ENCODE data around the gene MAPK6. TPM values are rescaled to one million over a fixed set of nuclear protein-coding genes. Genes with fewer than 3 reads are reported as not detected.
"Not testable (repeated sequence)": the region's sequence is repeated elsewhere in the genome, so short reads cannot be mapped to it uniquely, and the experiment has no call there.

Gene MAPK6
- total RNA-seq, 2 donors from 2014 or later: 80.2 to 81.6 TPM

GRCh38 chr15:52052066-52052935, 33.3 kb downstream of the MAPK6 start:
- no peak overlapping the region for H3K27ac Mint-ChIP-seq
- TF ChIP-seq, protein P1, sequence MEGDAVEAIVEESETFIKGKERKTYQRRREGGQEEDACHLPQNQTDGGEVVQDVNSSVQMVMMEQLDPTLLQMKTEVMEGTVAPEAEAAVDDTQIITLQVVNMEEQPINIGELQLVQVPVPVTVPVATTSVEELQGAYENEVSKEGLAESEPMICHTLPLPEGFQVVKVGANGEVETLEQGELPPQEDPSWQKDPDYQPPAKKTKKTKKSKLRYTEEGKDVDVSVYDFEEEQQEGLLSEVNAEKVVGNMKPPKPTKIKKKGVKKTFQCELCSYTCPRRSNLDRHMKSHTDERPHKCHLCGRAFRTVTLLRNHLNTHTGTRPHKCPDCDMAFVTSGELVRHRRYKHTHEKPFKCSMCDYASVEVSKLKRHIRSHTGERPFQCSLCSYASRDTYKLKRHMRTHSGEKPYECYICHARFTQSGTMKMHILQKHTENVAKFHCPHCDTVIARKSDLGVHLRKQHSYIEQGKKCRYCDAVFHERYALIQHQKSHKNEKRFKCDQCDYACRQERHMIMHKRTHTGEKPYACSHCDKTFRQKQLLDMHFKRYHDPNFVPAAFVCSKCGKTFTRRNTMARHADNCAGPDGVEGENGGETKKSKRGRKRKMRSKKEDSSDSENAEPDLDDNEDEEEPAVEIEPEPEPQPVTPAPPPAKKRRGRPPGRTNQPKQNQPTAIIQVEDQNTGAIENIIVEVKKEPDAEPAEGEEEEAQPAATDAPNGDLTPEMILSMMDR (conservative IDR thresholded peaks at IDR 0.05): no peak
- peaks cover 7% of the 10 kb centered on the region for H3K9me3 Mint-ChIP-seq
- DNase-seq: no peak
- H3K4me1 ChIP-seq (ENCODE audit: control insufficient read depth, insufficient read depth, low read length): no peaks in the 10 kb centered on the region
- peaks cover 24% of the 10 kb centered on the region for H3K9me3 ChIP-seq (ENCODE audit: control insufficient read depth, low read length)
- no peak overlapping the region for H3K9ac ChIP-seq (ENCODE audit: extremely low read depth, low read length, poor library complexity, severe bottlenecking)
- no peaks in the 10 kb centered on the region for H3K4me1 Mint-ChIP-seq
- H3K36me3 Mint-ChIP-seq (ENCODE audit: low read depth): peaks cover 58% of the 10 kb centered on the region
- no peak overlapping the region for H3K27ac ChIP-seq (ENCODE audit: low read depth, low read length)
- no peaks in the 10 kb centered on the region for H3K27me3 Mint-ChIP-seq (ENCODE audit: insufficient read depth)
- no peaks in the 10 kb centered on the region for H3K27me3 ChIP-seq (ENCODE audit: control insufficient read depth, insufficient read depth, low read length, poor library complexity, severe bottlenecking)
- H3K4me3 Mint-ChIP-seq: no peak overlapping the region
- WGBS, 2 experiments (ENCODE audit: insufficient coverage in 1 of 2, insufficient read length in 1 of 2): 83 to 96% methylated on average over 1 to 4 of the region's 4 CpGs
- no peak overlapping the region for H3K4me3 ChIP-seq (ENCODE audit: low read length)
- H3K36me3 ChIP-seq (ENCODE audit: control insufficient read depth, insufficient read depth, low read length): peaks cover 81% of the 10 kb centered on the region

- H3K27ac Mint-ChIP-seq: no peak overlapping the region
- Histone ChIP-seq H3K36me3 (ENCODE audit: control insufficient read depth, insufficient read depth, low read length) (peaks cover 86% of the 10 kb centered on the region), H3K9ac (ENCODE audit: extremely low read depth, low read length, poor library complexity, severe bottlenecking) (no peak overlapping the region), H3K27ac (ENCODE audit: low read depth, low read length) (no peak overlapping the region), H3K9me3 (ENCODE audit: control insufficient read depth, low read length) (peaks cover 24% of the 10 kb centered on the region), H3K4me3 (ENCODE audit: low read length) (no peak overlapping the region), H3K4me1 (ENCODE audit: control insufficient read depth, insufficient read depth, low read length) (no peaks in the 10 kb centered on the region), H3K27me3 (ENCODE audit: control insufficient read depth, insufficient read depth, low read length, poor library complexity, severe bottlenecking) (no peaks in the 10 kb centered on the region)
- H3K9me3 Mint-ChIP-seq: peaks cover 7% of the 10 kb centered on the region
- H3K36me3 Mint-ChIP-seq (ENCODE audit: low read depth): peaks cover 44% of the 10 kb centered on the region
- DNase-seq: no peak
- TF ChIP-seq, protein P1 (conservative IDR thresholded peaks at IDR 0.05): no peak
- no peaks in the 10 kb centered on the region for H3K27me3 Mint-ChIP-seq (ENCODE audit: insufficient read depth)
- no peaks in the 10 kb centered on the region for H3K4me1 Mint-ChIP-seq
- no peak overlapping the region for H3K4me3 Mint-ChIP-seq
- 91% methylated on average over 4 of the region's 4 CpGs; no CpG with 5 or more reads in 1 of the 2 experiments for WGBS, 2 experiments (ENCODE audit: insufficient coverage in 1 of 2, insufficient read length in 1 of 2)
Measured at GRCh38 chr15:52054381-52054780, 35.4 kb downstream of the MAPK6 start.

- not testable (repeated sequence) for H3K27me3 ChIP-seq (ENCODE audit: control insufficient read depth, insufficient read depth, low read length, poor library complexity, severe bottlenecking); H3K4me1 ChIP-seq (ENCODE audit: control insufficient read depth, insufficient read depth, low read length); H3K4me3 ChIP-seq (ENCODE audit: low read length); H3K9ac ChIP-seq (ENCODE audit: extremely low read depth, low read length, poor library complexity, severe bottlenecking); H3K4me3 Mint-ChIP-seq; H3K4me1 Mint-ChIP-seq; DNase-seq; H3K27me3 Mint-ChIP-seq (ENCODE audit: insufficient read depth); H3K9me3 Mint-ChIP-seq; H3K27ac ChIP-seq (ENCODE audit: low read depth, low read length); H3K27ac Mint-ChIP-seq
- 95% methylated on average over 7 of the region's 7 CpGs for WGBS, 2 experiments (ENCODE audit: insufficient coverage in 1 of 2, insufficient read length in 1 of 2)
- Histone ChIP-seq H3K9me3 (ENCODE audit: control insufficient read depth, low read length) (peaks cover 22% of the 10 kb centered on the region), H3K36me3 (ENCODE audit: control insufficient read depth, insufficient read depth, low read length) (peaks cover 86% of the 10 kb centered on the region)
- peaks cover 41% of the 10 kb centered on the region for H3K36me3 Mint-ChIP-seq (ENCODE audit: low read depth)
Measured at GRCh38 chr15:52054858-52055257, 35.8 kb downstream of the MAPK6 start.
